ENCODE measurements around the gene NME4.

DNA sequence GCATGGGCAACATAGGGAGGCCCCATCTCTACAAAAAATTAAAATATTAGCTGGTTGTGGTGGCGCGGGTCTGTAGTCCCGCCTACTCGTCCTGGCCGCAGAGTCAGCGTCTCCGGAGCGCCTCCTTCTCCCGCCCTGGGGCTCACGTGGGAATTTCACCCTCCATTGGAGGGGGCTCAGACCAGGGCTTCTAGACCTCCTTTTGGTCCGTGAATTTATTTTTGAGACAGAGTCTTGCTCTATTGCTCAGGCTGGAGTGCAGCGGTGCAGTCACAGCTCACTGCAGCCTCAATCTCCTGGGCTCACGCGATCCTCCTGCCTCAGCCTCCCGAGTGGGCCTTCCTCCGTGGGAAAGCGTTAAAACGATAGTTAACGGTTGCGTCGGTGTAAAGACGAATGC lies 394 bp upstream of the NME4 start:
- TF ChIP-seq, protein P1, sequence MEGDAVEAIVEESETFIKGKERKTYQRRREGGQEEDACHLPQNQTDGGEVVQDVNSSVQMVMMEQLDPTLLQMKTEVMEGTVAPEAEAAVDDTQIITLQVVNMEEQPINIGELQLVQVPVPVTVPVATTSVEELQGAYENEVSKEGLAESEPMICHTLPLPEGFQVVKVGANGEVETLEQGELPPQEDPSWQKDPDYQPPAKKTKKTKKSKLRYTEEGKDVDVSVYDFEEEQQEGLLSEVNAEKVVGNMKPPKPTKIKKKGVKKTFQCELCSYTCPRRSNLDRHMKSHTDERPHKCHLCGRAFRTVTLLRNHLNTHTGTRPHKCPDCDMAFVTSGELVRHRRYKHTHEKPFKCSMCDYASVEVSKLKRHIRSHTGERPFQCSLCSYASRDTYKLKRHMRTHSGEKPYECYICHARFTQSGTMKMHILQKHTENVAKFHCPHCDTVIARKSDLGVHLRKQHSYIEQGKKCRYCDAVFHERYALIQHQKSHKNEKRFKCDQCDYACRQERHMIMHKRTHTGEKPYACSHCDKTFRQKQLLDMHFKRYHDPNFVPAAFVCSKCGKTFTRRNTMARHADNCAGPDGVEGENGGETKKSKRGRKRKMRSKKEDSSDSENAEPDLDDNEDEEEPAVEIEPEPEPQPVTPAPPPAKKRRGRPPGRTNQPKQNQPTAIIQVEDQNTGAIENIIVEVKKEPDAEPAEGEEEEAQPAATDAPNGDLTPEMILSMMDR (IDR thresholded peaks at IDR 0.05; ENCODE audit: low read depth, low read length) = no peak
- TF ChIP-seq EZH2phosphoT487 (IDR thresholded peaks at IDR 0.05; ENCODE audit: low read depth) = no peak
